Muscle layer of duodenum (tissue), 2 donors: Measurements from ENCODE around the gene PTPN6.
A peak's percentile ranks its signal among the peaks of the same experiment; 100 is the strongest.

Experiments used
- H3K27ac ChIP-seq: one replicate; pipeline ENCODE4 v1.7.0; 2013; ENCODE audit warnings: mild to moderate bottlenecking, low read length
- H3K27me3 ChIP-seq: one replicate; pipeline ENCODE4 v1.7.0; 2013; ENCODE audit warnings: low read depth, mild to moderate bottlenecking, control low read depth, low read length
- H3K36me3 ChIP-seq, 2 donors: one replicate each; pipeline ENCODE4 v1.7.0; 2013; ENCODE audit warnings: low read length in 2 of 2, control low read depth in 1 of 2, mild to moderate bottlenecking in 1 of 2; ENCODE audit not compliant: insufficient read depth in 2 of 2, control insufficient read depth in 1 of 2
- H3K4me1 ChIP-seq, 2 donors: one replicate each; pipeline ENCODE4 v1.7.0; 2013; ENCODE audit warnings: low read length in 2 of 2, mild to moderate bottlenecking in 2 of 2, control low read depth in 1 of 2, moderate library complexity in 1 of 2; ENCODE audit not compliant: insufficient read depth in 2 of 2, control insufficient read depth in 1 of 2
- H3K4me3 ChIP-seq, 2 donors: one replicate each; pipeline ENCODE4 v1.7.0; 2013; ENCODE audit warnings: low read length in 2 of 2, low read depth in 1 of 2, mild to moderate bottlenecking in 1 of 2
- H3K9me3 ChIP-seq, 2 donors: one replicate each; pipeline ENCODE4 v1.7.0; 2013; ENCODE audit warnings: low read length in 2 of 2, control low read depth in 1 of 2, mild to moderate bottlenecking in 1 of 2; ENCODE audit not compliant: control insufficient read depth in 1 of 2
- donor health status: healthy.

PTPN6 gene

DNA sequence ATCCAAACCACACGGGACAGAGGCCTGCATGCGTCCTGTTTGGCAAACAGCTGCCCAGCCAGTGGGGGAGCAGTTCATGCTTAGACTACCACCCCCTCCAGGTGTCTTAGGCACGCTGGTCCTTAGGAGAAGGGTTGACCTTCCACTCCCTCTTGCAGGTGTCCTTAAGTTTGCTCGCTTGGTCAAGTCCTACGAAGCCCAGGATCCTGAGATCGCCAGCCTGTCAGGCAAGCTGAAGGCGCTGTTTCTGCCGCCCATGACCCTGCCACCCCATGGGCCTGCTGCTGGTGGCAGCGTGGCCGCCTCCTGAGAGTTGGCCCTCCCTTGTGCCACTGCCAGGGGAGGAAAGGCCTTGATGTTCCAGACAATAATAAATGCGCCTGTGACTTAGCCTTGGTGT is 5.5 kb upstream of the PTPN6 start:
- H3K36me3 ChIP-seq, result peaks cover 8 to 15% of the 10 kb centered on the region in 2 donors
- no peaks in the 10 kb centered on the region for H3K27me3 ChIP-seq
- peak overlapping the region in 1 of 2 donors; percentile 83 for H3K4me3 ChIP-seq
- H3K9me3 ChIP-seq, result no peaks in the 10 kb centered on the region
- H3K4me1 ChIP-seq, result peaks cover 18 to 25% of the 10 kb centered on the region in 2 donors
- peak overlapping the region; percentile 60 for H3K27ac ChIP-seq

DNA sequence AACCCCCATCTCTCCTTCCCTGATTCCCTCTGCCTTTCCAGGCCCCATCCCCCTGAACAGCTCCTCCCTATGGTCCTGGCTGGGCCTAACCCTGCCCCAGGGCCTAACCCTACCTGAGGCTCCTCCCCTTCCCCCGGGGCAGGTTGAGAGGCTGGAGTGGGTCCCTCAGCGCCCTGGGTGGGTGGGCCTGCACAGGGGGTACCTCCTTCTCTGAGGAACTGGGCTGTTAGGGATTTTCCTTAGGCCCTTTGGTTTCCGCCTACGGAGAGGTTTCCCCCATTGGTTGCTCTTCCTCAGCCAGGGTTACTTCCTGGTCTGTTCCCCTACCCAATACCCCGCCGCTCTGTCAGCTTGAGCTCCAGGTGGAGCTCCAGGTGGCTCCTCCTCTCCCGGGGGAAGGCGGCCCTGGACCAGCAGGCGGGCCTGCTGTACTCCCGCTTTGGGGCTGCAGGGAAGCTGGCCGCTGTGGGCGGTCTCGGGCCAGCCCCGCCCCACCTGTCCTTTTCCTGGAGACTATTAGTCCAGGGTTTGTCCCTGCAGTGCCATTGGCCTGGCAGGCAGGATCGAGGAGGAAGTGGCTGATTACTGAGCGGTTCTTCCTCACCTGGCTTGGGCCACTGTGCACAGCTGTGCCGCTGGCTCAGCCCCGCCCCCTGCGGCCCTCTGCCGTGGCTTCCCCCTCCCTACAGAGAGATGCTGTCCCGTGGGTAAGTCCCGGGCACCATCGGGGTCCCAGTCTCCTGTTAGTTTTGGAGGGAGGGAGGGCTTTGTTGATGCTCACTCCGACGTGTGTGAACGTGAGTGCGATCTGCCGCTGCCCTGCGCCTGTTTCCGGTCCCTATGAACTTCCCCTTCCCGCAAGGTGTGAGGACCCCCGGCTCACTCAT is 4.9 kb upstream of the PTPN6 start:
- Histone ChIP-seq H3K4me3 (peak overlapping the region; percentile 36 to 53), H3K27ac (peak overlapping the region; percentile 86), H3K36me3 (peaks cover 2 to 8% of the 10 kb centered on the region in 2 donors), H3K27me3 (no peaks in the 10 kb centered on the region), H3K9me3 (no peaks in the 10 kb centered on the region), H3K4me1 (peaks cover 18 to 25% of the 10 kb centered on the region in 2 donors)

DNA sequence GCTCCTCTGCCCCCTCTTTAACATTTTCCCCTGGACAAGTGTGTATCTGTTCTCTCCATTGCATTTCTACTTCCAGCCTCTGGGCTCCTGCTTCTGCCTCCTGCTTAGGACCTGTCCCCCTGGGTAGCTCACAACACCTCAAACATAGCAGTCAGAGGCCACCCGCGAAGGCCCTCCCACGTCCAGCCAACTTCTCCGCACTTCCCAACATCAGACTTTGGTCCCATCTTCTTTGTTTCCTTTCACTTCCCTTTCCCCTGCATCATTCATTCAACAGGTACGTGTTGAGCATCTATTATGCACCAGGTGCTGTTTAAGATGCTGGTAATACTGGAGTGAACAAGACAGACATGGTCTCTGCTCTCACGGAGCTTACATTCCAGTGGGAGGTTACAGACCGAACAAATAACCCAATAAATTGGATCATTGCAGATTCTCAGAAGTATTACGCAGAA is 4.2 kb upstream of the PTPN6 start:
- H3K27me3 ChIP-seq, result no peaks in the 10 kb centered on the region
- H3K27ac ChIP-seq, result peak overlapping the region; percentile 86
- peak overlapping the region; percentile 36 to 53 for H3K4me3 ChIP-seq
- peaks cover 0 to 3% of the 10 kb centered on the region in 2 donors for H3K36me3 ChIP-seq
- H3K4me1 ChIP-seq, result peaks cover 18 to 25% of the 10 kb centered on the region in 2 donors
- no peaks in the 10 kb centered on the region for H3K9me3 ChIP-seq

DNA sequence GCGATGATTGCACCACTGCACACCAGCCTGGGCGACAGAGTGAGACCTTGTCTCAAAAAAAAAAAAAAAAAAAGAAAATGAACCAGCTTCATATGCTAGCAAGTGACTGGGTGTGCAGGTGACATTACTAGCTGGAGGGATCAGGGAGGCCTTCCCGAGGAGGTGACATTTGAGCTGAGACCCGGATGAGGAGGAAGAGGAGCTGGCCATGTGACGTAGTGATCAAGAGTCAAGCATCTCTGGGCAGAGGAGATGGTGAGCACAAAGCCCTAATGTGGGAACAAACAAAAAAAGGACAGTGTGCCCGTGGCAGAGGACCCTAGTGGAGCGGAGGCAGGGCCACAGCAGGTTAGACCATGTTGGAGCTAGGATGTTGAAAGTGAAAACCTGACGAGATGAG is 3.5 kb upstream of the PTPN6 start:
- Histone ChIP-seq H3K27ac (no peak overlapping the region), H3K4me3 (no peak overlapping the region), H3K9me3 (no peaks in the 10 kb centered on the region), H3K36me3 (peaks cover 0 to 3% of the 10 kb centered on the region in 2 donors), H3K4me1 (peaks cover 18 to 25% of the 10 kb centered on the region in 2 donors), H3K27me3 (no peaks in the 10 kb centered on the region)

DNA sequence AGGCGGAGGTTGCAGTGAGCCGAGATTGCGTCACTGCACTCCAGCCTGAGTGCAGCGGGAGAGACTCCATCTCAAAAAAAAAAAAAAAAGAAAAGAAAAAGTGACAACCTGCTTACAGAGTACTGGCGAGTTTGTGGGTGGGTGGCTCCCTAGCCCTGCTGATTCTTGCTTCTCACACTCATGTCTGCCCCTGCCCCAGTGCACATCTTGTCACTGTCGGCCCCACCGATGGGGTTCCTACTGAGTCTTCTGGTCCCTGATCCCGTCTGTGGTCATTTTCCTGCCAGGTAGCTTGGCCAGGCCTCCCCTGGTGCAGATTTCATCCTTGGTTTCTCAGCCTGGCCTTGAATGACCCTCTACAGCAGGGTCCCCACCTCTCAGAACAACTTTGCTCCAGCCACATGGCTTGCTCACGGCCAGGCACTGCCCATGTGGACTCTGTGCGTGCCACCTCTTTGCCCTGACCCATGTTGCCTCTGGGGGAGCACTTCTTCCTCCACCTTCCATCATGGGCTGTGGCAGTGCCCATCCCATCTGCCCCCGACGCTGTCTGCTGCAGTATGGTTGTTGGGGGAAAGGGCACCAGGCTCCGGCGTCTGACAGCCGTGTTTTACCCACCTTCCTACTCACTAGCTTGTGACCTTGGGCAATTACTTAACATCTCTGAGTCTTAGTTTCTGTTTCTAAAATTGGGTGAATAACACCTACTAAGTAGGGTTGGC is 2.1 kb upstream of the PTPN6 start:
- peaks cover 0 to 3% of the 10 kb centered on the region in 2 donors for H3K36me3 ChIP-seq
- H3K4me1 ChIP-seq, result peaks cover 18 to 19% of the 10 kb centered on the region in 2 donors
- no peak overlapping the region for H3K4me3 ChIP-seq
- no peak overlapping the region for H3K27ac ChIP-seq
- no peaks in the 10 kb centered on the region for H3K27me3 ChIP-seq
- no peaks in the 10 kb centered on the region for H3K9me3 ChIP-seq

DNA sequence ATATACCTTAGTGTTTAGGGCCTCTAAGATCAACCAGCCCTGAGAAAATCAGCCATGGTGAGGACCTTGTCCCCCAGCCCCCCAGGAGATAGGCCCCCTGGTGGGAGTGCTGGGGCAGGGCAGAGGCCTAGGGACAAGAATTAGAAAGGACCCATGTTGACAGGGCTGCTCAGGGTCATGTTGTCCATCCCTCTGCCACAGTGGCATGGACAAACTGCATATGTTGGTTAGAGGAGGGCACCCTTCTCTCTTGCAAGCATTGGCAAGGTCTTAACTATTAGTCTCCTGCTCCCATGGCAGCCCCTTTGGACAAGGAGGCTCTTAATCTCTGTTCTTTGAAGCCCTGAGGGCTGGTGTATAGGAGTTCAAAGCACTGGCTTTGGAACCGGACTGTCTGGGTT is 755 bp upstream of the PTPN6 start:
- H3K9me3 ChIP-seq, result no peaks in the 10 kb centered on the region
- peak overlapping the region; percentile 31 for H3K27ac ChIP-seq
- peak overlapping the region in 1 of 2 donors; percentile 11 for H3K4me3 ChIP-seq
- no peaks in the 10 kb centered on the region for H3K27me3 ChIP-seq
- H3K36me3 ChIP-seq, result peaks cover 0 to 3% of the 10 kb centered on the region in 2 donors
- peaks cover 12 to 19% of the 10 kb centered on the region in 2 donors for H3K4me1 ChIP-seq

DNA sequence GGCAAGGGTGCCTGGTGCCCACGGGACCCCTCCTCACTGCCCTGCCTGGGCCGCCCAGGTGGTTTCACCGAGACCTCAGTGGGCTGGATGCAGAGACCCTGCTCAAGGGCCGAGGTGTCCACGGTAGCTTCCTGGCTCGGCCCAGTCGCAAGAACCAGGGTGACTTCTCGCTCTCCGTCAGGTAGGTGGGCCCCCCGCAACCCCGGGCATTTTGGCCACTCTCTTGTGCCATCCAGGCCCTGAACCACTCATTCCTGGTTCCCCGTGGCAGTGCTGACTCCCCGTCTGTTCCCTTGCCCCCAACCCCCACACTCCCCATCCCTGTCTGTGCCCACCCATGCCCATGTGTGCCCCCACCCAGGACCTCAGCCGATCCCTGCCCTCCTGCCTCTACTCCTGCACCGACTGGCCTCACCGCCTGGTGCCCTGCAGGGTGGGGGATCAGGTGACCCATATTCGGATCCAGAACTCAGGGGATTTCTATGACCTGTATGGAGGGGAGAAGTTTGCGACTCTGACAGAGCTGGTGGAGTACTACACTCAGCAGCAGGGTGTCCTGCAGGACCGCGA is 480 bp downstream of the PTPN6 start:
- Histone ChIP-seq H3K27me3 (no peaks in the 10 kb centered on the region), H3K4me3 (peak overlapping the region; percentile 42 to 60), H3K9me3 (no peaks in the 10 kb centered on the region), H3K4me1 (peaks cover 5 to 9% of the 10 kb centered on the region in 2 donors), H3K27ac (peak overlapping the region; percentile 45), H3K36me3 (peaks cover 0 to 3% of the 10 kb centered on the region in 2 donors)

DNA sequence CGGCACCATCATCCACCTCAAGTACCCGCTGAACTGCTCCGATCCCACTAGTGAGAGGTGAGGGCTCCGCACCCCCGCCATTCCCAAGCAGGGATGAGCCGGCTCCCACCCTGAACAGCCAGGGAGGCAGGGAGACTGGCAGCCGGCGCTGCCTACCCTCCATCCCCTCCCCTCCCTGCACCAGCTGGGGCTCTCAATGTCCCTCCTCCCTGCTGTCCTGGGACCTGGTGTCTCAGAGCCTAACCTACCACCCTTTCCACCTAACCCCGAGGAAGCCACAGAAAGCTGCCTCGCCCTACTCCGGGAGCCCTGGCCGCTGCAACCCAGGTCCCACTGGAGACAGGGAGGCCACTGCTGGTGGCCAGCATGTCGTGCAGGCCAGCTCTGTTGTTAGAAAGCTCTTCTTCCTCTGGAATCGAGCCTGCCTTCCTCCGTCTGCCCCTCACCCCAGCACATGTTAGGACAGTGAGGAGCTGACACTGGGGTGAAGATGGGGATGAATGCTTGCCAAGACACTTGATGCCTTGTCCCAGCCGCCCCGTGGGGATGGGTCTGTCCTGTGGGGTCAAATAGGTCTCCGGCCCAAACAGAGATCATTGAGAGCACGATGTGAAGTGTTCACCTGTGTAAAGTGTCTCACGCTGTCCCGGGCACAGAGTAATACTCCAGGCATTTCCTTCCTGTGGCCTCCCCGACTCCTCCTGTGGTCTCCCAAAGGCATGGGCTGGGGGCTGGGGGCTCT is 1.1 kb downstream of the PTPN6 start:
- H3K4me3 ChIP-seq, result peak overlapping the region; percentile 42 to 60
- no peaks in the 10 kb centered on the region for H3K36me3 ChIP-seq
- H3K9me3 ChIP-seq, result no peaks in the 10 kb centered on the region
- peak overlapping the region; percentile 45 for H3K27ac ChIP-seq
- H3K4me1 ChIP-seq, result peaks cover 0 to 9% of the 10 kb centered on the region in 2 donors
- no peaks in the 10 kb centered on the region for H3K27me3 ChIP-seq

DNA sequence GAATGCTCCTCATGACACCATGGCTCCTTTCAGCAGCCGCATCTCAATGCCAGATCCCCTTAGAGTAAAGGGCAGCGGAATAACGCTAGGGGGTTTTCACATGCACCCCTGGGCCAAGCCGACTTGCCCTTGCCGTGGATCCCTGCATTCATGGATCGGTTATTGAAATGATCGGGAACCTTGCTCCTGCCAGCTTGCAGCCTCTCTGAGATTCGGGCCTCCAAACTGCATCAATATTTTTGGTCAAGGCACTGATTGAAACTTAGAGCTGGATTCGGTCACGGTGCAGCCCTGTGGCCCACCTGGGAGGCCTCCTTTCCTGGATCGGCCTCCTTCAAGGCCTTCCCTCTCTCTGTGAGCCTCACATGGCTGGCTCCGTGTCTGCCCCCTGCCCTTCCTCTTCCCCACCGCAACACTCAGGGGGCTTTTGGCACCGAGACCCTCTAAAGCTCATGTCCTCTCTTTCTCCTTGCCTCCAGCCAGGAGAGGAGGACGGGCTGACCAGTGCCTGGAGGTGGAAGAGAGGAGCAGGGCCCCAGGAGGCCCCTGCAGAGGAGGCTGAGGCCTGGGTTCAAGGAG is 1.8 kb downstream of the PTPN6 start:
- Histone ChIP-seq H3K4me3 (peak overlapping the region; percentile 42 to 60), H3K9me3 (no peaks in the 10 kb centered on the region), H3K27ac (peak overlapping the region; percentile 60), H3K36me3 (no peaks in the 10 kb centered on the region), H3K4me1 (peaks cover 0 to 12% of the 10 kb centered on the region in 2 donors), H3K27me3 (no peaks in the 10 kb centered on the region)

DNA sequence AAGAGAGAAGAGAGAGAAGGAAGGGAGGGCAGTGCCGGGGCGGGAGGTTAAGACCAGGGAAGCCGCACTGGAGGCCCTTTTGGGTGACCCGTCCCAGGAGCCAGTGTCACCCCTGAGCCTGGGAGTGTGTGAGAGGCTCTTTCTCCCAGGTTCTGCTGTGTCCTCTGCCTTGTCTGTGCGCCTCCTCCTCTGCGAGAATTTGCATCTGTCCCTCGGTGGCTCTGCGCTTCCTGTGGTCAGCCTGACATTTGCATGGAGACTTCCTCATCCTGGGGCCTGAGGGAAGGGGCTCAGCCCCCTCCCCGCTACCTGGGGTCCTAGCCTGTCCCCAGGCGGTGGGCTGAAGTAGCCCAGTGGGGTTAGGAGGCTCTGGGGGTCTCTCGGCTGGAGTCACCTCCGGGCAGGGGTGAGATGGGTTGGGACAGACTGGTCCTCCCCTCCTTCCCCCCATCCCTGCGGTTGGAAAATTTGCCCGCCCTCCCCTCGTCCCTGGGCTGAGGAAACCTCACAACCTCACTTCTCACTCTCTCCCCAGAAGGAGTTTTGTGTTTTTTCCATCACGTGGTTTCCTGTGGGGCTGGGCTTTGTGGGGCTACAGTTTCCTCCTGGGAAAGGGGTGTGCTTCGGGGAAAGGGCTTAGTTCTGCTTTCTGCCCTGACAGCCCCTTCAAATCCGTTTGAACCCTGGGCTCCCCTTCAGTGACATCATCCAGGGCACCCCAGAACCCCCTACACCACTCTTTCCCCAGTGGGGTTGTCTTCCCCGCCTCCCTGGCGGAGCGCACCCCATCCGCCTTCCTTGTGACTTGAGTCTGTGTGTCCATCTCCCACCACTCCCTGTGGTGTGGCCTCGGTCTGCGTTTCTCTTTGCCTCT is 2.5 kb downstream of the PTPN6 start:
- H3K27me3 ChIP-seq, result no peaks in the 10 kb centered on the region
- H3K27ac ChIP-seq, result peak overlapping the region; percentile 60
- H3K4me3 ChIP-seq, result peak overlapping the region; percentile 42 to 60
- H3K9me3 ChIP-seq, result no peaks in the 10 kb centered on the region
- H3K4me1 ChIP-seq, result peaks cover 2 to 14% of the 10 kb centered on the region in 2 donors
- H3K36me3 ChIP-seq, result no peaks in the 10 kb centered on the region
